SIG-M5 treated with dmso at 0.1 percent for 504 hours (cell line): ENCODE results near the gene CEACAM20.
"Not testable (repeated sequence)": the region's sequence is repeated elsewhere in the genome, so short reads cannot be mapped to it uniquely, and the experiment has no call there.

Source experiments
- DNase-seq: peaks from one replicate; lab custom pipeline; 2025; ENCODE audit not compliant: unreplicated experiment; lab: John Stamatoyannopoulos, UW

CEACAM20 gene

DNA sequence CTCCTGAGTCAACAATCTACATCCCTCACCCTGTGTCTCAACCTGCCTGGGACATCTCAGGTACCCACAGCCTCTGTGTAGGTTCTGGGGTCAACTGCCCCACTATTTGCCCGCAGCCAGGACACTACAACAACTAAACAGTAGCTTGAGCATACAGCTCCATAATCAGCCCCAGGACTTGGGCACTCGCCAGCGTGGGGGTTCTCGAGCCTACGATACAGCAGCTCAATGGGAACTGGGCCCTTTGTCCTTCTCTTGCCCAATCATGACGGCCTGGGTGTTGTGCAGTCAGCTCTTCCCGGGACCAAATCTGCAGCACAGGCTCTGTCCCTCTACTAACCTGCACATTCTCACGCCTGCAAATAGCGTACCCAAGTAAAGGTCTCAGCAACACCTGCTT is 30.5 kb downstream of the CEACAM20 start:
- no peak for DNase-seq

DNA sequence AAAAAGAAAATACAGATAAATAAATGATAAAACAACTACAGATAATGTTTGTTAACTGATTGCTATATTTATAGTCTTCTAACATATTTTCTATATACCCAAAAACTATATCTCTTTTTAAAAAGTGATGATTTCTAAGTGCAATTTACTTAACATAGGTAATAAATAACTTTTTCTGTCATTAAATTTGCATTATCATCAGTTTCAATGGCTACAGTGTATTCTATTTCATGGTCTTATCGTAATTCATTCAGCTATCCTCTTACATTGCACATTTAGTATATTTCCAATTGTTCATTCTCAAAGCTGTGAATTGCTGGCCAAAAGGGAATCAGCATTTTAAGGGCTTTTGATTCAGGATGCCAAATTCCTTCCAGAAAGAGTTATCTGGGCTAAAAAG is 32.8 kb downstream of the CEACAM20 start:
- DNase-seq: no peak

DNA sequence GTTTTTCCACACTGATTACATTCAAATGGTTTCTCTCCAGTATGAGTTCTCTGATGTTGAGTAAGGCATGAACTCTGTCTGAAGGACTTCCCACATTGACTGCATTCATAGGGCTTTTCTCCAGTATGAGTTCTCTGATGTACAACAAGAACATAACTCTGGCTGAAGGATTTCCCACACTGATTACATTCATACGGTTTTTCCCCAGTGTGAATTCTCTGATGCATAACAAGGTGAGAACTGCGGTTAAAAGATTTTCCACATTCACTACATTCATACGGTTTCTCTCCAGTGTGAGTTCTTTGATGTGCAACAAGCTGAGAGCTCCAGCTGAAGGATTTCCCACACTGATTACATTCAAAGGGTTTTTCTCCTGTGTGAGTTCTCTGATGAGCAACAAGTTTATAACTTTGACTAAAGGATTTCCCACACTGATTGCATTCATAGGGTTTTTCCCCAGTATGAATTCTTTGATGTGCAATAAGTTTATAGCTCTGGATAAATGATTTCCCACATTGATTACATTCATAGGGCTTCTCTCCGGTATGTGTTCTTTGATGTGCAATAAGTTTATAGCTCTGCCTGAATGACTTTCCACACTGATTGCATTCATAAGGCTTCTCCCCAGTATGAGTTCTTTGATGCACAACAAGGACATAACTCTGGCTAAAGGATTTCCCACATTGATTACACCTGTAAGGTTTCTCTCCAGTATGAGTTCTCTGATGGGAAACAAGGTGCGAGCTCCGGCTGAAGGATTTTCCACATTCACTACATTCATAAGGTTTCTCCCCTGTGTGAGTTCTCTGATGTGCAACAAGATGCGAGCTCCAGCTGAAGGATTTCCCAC is 52.7 kb downstream of the CEACAM20 start:
- DNase-seq: peak; percentile 6

DNA sequence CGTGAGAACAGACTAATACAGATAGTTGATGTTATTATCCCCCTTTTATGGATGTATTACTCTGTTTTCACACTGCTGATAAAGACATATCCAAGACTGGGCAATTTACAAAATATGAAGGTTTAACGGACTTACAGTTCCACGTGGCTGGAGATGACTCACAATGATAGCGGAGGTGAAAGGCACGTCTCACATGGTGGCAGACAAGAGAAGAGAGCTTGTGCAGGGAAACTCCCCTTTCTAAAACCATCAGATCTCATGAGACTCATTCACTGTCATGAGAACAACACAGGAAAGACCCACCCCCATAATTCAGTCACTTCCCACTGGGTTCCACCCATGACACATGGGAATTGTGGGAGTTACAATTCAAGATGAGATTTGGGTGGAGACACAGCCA is 60.7 kb downstream of the CEACAM20 start:
- DNase-seq: not testable (repeated sequence)

DNA sequence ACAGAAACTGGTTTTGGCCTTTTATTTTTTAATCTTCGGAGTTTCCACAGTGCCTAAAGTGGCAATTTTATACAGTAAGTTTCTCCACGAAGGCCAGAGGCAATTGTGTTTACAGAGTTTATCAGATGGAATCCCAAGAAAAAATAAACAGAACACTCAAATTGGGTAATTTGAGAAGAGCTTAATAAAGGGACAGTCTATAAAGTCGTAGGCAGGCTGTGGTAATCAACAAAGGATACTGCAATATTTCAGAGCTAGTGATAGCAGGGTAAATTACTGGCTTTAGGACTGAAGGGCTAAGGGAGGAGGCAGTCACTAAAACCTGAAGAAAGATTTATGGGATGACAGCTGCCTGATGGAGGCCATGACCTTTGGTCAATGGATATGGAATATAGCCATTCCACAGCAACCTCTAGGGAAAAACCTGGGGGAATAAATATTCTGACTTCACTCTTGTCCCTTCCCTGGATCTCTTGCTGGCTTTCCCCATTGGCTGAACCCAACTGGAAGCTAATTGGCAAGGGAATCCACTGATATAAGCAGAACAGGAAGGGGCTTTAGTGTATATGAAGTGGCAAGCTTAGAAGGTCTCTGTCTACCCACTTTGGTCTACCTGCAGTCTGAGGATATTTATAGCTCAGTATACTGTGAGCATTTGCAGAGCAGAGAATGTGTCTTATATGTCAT is 66.7 kb downstream of the CEACAM20 start:
- DNase-seq: not testable (repeated sequence)
